GM21515 (cell line): Measurements from ENCODE around the gene ACKR2.
"Not testable (repeated sequence)": the region's sequence is repeated elsewhere in the genome, so short reads cannot be mapped to it uniquely, and the experiment has no call there.

Experiments used
- ATAC-seq: cut with Tn5 transposase; IDR thresholded peaks from one replicate; pipeline ENCODE4 v1.9.1; 2021; ENCODE audit not compliant: unreplicated experiment

ACKR2 gene

GRCh38 chr3:42855219-42855546 lies 45.9 kb downstream of the ACKR2 start:
- no peak for ATAC-seq

- no peak for ATAC-seq
Measured at GRCh38 chr3:42855547-42856380, 46.5 kb downstream of the ACKR2 start.

- ATAC-seq, result no peak
Measured at GRCh38 chr3:42856544-42856943, 47.3 kb downstream of the ACKR2 start.

GRCh38 chr3:42864321-42864950 lies 55.2 kb downstream of the ACKR2 start:
- ATAC-seq, result no peak

GRCh38 chr3:42865256-42865655 lies 56.0 kb downstream of the ACKR2 start:
- ATAC-seq, result no peak

- no peak for ATAC-seq
Measured at GRCh38 chr3:42867138-42867537, 57.9 kb downstream of the ACKR2 start.

GRCh38 chr3:42868841-42869240 lies 59.6 kb downstream of the ACKR2 start:
- ATAC-seq, result no peak

- no peak for ATAC-seq
Measured at GRCh38 chr3:42871592-42872196, 62.4 kb downstream of the ACKR2 start.

- no peak for ATAC-seq
Measured at GRCh38 chr3:42872718-42873117, 63.5 kb downstream of the ACKR2 start.

GRCh38 chr3:42873221-42873982 lies 64.2 kb downstream of the ACKR2 start:
- ATAC-seq, result no peak

GRCh38 chr3:42874749-42875148 lies 65.5 kb downstream of the ACKR2 start:
- ATAC-seq, result no peak

GRCh38 chr3:42875325-42876151 lies 66.3 kb downstream of the ACKR2 start, which contains the start of gene CYP8B1:
Gene CYP8B1 (minus strand): TSS chr3:42875879. CDS start chr3:42875816, 63 bp downstream.
- ATAC-seq, result no peak

- no peak for ATAC-seq
Measured at GRCh38 chr3:42876401-42876800, 67.2 kb downstream of the ACKR2 start.

GRCh38 chr3:42876940-42877720 lies 67.9 kb downstream of the ACKR2 start:
- ATAC-seq, result no peak

- no peak for ATAC-seq
Measured at GRCh38 chr3:42877881-42878280, 68.6 kb downstream of the ACKR2 start.

- ATAC-seq, result no peak
Measured at GRCh38 chr3:42880183-42880582, 70.9 kb downstream of the ACKR2 start.

GRCh38 chr3:42880601-42881451 lies 71.6 kb downstream of the ACKR2 start:
- ATAC-seq, result peak; percentile 100

- not testable (repeated sequence) for ATAC-seq
Measured at GRCh38 chr3:42883251-42883930, 74.1 kb downstream of the ACKR2 start.
